Type B pancreatic cell (in vitro differentiated cells): Measurements from ENCODE around the gene POLR3B. TPM values are rescaled to one million over a fixed set of nuclear protein-coding genes. Genes with fewer than 3 reads are reported as not detected.
"Not testable (repeated sequence)": the region's sequence is repeated elsewhere in the genome, so short reads cannot be mapped to it uniquely, and the experiment has no call there.

Experiments used
- DNase-seq: peaks from one replicate; pipeline ENCODE4 v3.0.0; 2021; ENCODE audit warnings: mixed read lengths; ENCODE audit not compliant: unreplicated experiment; ENCODE audit errors: extremely low spot score
- H3K27ac Mint-ChIP-seq: 2 replicates; pipeline ENCODE4 v1.8.0; 2021; ENCODE audit warnings: mild to moderate bottlenecking, mixed read lengths
- H3K27me3 Mint-ChIP-seq: 2 replicates; pipeline ENCODE4 v1.8.0; 2021; ENCODE audit warnings: mixed read lengths
- H3K36me3 Mint-ChIP-seq: 2 replicates; pipeline ENCODE4 v1.8.0; 2021; ENCODE audit warnings: mixed read lengths
- H3K4me1 Mint-ChIP-seq: one replicate; pipeline ENCODE4 v1.8.0; 2021; ENCODE audit warnings: mixed read lengths; ENCODE audit not compliant: unreplicated experiment
- H3K4me3 Mint-ChIP-seq: 2 replicates; pipeline ENCODE4 v1.8.0; 2021; ENCODE audit warnings: mild to moderate bottlenecking, mixed read lengths
- H3K9me3 Mint-ChIP-seq: 2 replicates; pipeline ENCODE4 v1.8.0; 2021; ENCODE audit warnings: mixed read lengths
- CTCF ChIP-seq: fragments of 200-600 bp; sonication (generic); conservative IDR thresholded peaks from 2 replicates; pipeline ENCODE4 v1.5.0; 2021; ENCODE audit warnings: antibody characterized with exemption, mild to moderate bottlenecking
- total RNA-seq: library from RNA; stranded (reverse); gene quantifications from 2 replicates; pipeline ENCODE4 v1.2.1, GENCODE V29; 2021; ENCODE audit warnings: low replicate concordance

Gene POLR3B
- total RNA-seq, 1 donor from 2014 or later, result 13.6 TPM

- Mint-ChIP-seq H3K27ac (no peak overlapping the region), H3K4me1 (peaks cover 18% of the 10 kb centered on the region), H3K4me3 (no peak overlapping the region), H3K27me3 (no peaks in the 10 kb centered on the region), H3K36me3 (peaks cover 9% of the 10 kb centered on the region), H3K9me3 (no peaks in the 10 kb centered on the region)
- no peak for DNase-seq
- no peak for TF ChIP-seq CTCF
Observed at GRCh38 chr12:106311139-106311538, 46.4 kb upstream of the POLR3B start.

GRCh38 chr12:106313413-106313812, 44.1 kb upstream of the POLR3B start:
- Mint-ChIP-seq H3K4me1 (peaks cover 15% of the 10 kb centered on the region), H3K36me3 (peaks cover 15% of the 10 kb centered on the region)
- H3K27me3 Mint-ChIP-seq, H3K4me3 Mint-ChIP-seq, H3K9me3 Mint-ChIP-seq, DNase-seq, H3K27ac Mint-ChIP-seq: not testable (repeated sequence)

GRCh38 chr12:106315523-106315922, 42.0 kb upstream of the POLR3B start:
- peaks cover 6% of the 10 kb centered on the region for H3K4me1 Mint-ChIP-seq
- no peak overlapping the region for H3K27ac Mint-ChIP-seq
- H3K4me3 Mint-ChIP-seq, result no peak overlapping the region

GRCh38 chr12:106317406-106318082, 40.0 kb upstream of the POLR3B start:
- DNase-seq, result no peak
- H3K9me3 Mint-ChIP-seq, result no peaks in the 10 kb centered on the region
- no peaks in the 10 kb centered on the region for H3K27me3 Mint-ChIP-seq
- H3K4me1 Mint-ChIP-seq, result no peaks in the 10 kb centered on the region
- H3K4me3 Mint-ChIP-seq, result no peak overlapping the region
- no peak for TF ChIP-seq CTCF
- no peak overlapping the region for H3K27ac Mint-ChIP-seq
- H3K36me3 Mint-ChIP-seq, result peaks cover 20% of the 10 kb centered on the region

More at GRCh38 chr12:106315523-106315922, 42.0 kb upstream of the POLR3B start:
- TF ChIP-seq CTCF, result no peak
- H3K9me3 Mint-ChIP-seq, result no peaks in the 10 kb centered on the region
- H3K36me3 Mint-ChIP-seq, result peaks cover 15% of the 10 kb centered on the region
- DNase-seq, result no peak
- no peaks in the 10 kb centered on the region for H3K27me3 Mint-ChIP-seq

- Mint-ChIP-seq H3K4me1 (no peaks in the 10 kb centered on the region), H3K27ac (no peak overlapping the region), H3K4me3 (no peak overlapping the region), H3K36me3 (peaks cover 26% of the 10 kb centered on the region), H3K9me3 (no peaks in the 10 kb centered on the region), H3K27me3 (no peaks in the 10 kb centered on the region)
- no peak for DNase-seq
- no peak for TF ChIP-seq CTCF
Observed at GRCh38 chr12:106321139-106321850, 36.3 kb upstream of the POLR3B start.

GRCh38 chr12:106323537-106323936, 34.0 kb upstream of the POLR3B start:
- H3K27ac Mint-ChIP-seq, result no peak overlapping the region
- no peaks in the 10 kb centered on the region for H3K9me3 Mint-ChIP-seq
- H3K4me3 Mint-ChIP-seq, result no peak overlapping the region
- H3K4me1 Mint-ChIP-seq, result peaks cover 2% of the 10 kb centered on the region
- TF ChIP-seq CTCF, result no peak
- peaks cover 20% of the 10 kb centered on the region for H3K36me3 Mint-ChIP-seq
- no peaks in the 10 kb centered on the region for H3K27me3 Mint-ChIP-seq
- no peak for DNase-seq
